HG03575 (cell line): Measurements from ENCODE around the gene SOX13.

Experiments
- ATAC-seq: cut with Tn5 transposase; IDR thresholded peaks from one replicate; pipeline ENCODE4 v1.9.1; 2021; ENCODE audit not compliant: unreplicated experiment, insufficient number of reproducible peaks, low FRiP score; ENCODE audit errors: extremely low read depth

The SOX13 gene

DNA sequence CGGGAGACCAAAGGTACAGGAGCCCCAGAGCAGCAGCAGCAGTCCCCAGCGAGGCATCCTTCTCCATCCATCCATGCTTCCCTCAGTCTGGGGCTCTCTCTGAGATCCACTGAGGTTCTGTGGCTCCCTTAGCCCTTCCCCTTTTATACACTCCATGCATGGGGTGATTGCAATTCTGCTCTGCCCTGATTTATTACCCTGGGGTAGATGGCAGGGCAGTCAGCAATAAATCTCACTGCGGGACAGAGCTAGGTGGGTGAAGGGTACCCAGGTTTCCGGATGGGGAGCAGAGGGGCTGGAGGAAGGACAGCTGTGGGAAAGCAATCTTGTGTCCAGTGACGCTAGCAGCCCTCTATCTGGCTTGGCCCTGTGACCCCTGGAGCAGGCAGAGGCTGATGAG is 93.3 kb downstream of the SOX13 start, which contains the start of gene REN:
Gene REN, minus strand, starts transcription at position 119 of the 400 bp plus-strand sequence. Its CDS starts 44 bp downstream, at position 75.
- ATAC-seq = no peak

DNA sequence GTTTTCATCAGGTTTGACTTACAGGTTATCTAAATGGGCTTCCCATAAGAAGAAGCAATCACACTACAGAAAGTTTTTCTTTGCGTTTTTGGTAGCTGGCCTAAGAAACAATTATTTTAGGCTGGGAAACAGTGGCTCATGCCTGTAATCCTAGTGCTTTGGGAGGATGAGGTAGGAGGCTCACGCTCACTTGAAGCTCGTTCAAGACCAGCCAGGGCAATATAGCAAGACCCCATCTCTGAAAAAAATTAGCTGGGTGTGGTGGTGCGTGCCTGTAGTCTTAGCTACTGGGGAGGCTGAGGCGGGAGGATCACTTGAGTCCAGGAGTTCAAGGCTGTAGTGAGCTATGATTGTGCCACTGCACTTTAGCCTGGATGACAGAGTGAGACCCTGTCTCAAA is 94.8 kb downstream of the SOX13 start:
- ATAC-seq = no peak

DNA sequence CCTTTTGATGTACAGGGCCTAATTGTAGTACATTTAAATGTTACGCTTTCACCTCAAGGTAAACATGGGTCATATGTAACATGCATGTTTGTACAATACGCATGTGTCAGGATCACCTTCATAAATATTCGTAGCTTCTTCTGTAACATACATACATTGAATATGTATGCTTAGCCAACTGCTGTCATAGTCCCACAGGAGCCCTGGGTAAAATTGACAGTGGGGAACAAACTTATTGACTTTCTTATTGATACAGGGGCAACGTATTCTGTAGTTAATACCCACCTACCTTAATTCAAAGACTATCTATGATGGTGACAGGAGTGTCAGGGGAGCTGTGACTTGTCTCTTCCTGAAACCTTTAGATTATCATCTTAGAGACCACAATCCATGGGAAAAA is 96.9 kb downstream of the SOX13 start:
- ATAC-seq = no peak

DNA sequence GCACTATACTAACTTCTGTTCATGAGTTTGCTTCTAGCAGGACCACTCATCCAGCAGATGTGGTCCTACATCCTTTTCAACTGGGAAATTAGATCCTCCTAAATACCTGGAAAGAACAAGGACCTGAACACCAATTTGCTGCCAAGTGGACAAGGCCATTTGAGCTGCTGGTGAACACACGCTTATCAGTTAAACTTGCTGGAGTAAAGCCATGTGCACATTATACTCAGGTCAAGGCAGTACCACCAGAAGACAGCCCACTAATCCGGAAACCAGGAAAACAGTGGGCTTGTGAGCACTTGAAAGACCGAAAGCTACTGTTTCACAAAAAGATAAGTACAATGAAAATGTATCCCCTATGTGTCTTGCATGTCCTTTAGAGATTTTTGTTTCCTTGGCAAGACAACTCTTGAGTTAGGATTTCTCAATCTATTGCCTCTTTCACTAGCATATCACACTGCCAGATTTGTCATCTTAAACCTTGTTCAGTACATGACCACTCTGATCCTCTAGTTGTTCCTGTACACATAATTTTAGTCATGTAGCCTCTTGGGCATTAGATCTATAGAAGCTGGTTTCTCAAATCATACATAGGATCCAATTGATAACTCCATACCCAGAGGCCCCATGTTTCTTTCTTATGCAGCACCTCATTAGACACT is 97.7 kb downstream of the SOX13 start:
- ATAC-seq = no peak

DNA sequence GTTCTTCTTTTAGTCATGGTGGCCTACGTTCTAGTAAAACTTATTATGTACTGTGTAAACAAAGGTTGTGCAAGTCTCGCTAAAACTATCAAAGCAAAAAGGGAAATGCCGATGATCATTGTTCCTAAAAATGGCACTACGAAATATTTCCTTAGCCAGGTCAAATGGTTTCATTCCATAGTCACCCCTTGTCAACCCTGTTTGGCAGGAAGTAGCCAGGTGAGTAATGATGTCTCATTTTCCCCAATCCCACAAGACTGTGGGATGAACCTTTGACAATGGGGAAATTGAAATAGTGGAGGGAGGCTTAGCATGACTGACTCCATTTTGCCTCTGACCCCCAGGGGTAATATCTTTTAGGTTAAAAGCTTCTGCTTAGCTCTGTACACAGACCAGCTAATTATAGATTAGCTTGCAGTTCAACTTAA is 98.8 kb downstream of the SOX13 start:
- no peak for ATAC-seq

DNA sequence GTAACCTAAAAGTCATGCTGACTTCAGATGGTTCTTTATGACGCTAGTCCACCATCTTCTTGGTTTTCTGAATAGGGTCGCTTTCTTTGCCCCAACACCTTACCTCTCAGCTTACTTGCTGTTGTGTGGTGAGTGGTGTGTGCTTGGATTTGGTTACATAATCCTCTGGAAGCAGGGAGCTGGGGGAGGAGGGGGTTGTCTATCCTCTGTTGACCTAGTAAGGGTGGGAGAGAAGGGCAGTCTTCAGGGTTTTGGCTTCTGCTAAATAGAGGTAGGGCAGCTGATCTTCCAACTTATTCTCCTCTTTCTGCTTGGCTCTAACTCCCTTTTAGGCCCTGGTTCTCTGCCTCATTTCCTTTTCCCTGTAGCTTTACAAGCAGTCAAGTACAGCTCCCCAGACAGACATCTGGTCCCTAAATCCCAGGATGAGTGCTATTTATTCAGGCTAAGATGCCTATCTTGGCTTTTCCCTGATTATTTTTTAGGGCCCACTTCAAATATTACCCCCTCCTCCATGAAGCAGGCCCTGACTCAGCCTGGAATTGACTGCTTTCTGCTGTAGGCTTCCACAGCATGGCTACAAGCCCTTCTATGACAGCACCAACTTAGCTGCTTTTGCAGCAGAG is 99.6 kb downstream of the SOX13 start:
- no peak for ATAC-seq

DNA sequence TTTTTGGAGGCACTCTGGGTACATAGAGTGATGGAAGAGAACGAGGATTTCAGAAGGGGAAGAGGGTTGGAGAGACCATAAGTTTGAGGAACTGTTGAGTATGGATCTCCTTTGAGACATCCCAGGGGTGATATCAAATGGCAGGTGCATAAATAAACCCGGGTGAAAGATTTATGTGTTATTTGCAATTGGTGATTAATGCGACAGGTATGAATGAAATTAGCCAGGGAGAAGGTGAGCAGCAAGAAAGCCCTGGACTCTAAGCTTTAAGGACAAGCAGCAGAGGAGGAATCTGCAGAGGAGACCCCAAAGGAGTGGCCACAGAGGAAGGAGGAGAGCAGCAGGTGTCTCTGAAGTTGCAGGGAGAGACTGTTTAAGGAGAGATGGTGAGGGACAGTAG is 102.0 kb downstream of the SOX13 start:
- no peak for ATAC-seq

DNA sequence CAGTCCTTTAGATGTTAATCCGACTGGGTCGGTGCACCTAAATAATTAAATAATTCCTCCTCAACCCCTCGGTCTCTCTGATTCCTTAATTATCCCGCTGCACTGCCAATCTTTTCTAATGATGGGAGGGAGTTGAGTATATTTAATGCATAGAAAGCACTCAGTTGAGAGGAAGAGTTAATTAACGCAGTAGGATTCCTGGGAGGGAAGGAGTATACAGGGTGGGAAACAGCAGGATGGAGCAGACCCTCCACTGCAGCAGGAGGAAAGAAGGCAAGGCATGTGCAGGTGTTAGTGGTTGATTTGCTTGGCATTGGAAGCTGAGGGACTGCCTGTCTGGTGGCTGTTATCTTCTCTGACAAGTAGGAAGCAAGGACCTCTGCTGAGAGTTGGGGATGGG is 103.1 kb downstream of the SOX13 start:
- no peak for ATAC-seq

DNA sequence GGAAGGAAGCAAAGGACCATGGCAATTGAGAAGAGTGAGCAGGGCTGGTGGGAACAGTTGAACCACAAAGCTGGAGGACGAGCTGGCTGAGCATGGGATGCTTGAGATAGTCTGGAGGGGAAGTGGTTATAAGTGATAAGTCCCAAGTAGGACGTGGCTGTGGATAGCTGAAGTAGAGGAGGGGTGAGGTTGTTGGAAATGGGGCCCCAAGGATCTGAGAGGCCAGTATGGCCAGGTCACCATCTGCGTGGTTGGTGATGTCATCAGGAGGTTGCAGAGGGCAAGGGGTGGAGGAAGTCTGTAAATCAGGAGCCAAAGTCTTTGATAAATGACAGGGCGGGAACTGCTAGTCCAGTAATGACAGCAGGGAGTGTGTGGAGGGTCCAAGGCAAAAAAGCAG is 104.2 kb downstream of the SOX13 start:
- ATAC-seq = no peak
